ENCODE data around the gene SIX5. TPM values are rescaled to one million over a fixed set of nuclear protein-coding genes. Genes with fewer than 3 reads are reported as not detected.

Gene SIX5
- total and polyA plus RNA-seq, 9 of the 15 experiments (the other 6 are each of a cell fraction or from before 2014, with no cell fraction given), result 1.4 to 17.2 (median 7.4) TPM; not detected in 2

DNA sequence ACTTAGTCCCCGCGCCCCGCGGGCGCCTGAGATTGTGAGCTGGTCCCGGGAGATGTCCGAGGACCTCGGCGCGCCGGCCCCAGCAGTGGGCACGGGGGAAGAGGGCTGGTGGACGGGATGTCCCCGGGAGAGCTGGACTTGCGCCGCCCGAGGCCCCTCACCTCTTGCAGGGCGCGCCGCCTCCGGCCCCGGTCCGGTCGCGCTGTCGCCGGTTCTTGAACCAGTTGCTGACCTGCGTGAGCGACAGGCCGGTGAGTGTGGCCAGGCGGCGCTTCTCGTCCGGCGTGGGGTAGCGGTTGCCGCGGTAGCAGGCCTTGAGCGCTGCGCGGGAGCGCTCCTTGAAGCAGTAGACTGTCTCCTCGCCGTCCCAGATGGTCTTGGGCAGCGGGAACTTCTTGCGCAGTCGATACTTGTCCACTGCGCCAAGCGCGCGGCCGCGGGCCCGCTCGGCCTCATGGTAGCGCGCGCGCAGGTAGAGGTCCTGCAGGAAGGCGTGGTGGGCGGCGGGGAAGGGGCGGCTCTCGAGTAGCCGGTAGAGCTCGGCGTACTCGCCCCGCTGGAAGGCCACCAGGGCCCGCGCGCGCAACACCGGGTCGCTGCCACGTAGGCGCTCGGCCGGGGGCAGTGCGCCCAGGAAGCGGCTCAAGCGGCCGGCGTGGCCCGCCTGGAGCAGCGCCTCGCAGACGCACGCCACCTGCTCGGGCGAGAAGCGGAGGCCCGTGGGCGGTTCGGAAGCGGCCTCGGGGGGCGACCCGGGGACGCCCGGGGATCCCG, 984 bp downstream of the SIX5 start (continued):
- TF ChIP-seq, protein P1, sequence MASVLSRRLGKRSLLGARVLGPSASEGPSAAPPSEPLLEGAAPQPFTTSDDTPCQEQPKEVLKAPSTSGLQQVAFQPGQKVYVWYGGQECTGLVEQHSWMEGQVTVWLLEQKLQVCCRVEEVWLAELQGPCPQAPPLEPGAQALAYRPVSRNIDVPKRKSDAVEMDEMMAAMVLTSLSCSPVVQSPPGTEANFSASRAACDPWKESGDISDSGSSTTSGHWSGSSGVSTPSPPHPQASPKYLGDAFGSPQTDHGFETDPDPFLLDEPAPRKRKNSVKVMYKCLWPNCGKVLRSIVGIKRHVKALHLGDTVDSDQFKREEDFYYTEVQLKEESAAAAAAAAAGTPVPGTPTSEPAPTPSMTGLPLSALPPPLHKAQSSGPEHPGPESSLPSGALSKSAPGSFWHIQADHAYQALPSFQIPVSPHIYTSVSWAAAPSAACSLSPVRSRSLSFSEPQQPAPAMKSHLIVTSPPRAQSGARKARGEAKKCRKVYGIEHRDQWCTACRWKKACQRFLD (CRISPR knock-in tag; IDR thresholded peaks at IDR 0.05), result no peak
- TF ChIP-seq CC2D1A (IDR thresholded peaks at IDR 0.05) (no peak), GTF2A2 (tag; IDR thresholded peaks at IDR 0.05) (no peak), MTA2 (IDR thresholded peaks at IDR 0.05; ENCODE audit: low read depth) (no peak), CREM (IDR thresholded peaks at IDR 0.05; ENCODE audit: low read depth) (no peak), SRF (CRISPR knock-in tag; IDR thresholded peaks at IDR 0.05) (no peak), DPF2 (IDR thresholded peaks at IDR 0.05) (no peak), SAP30 (IDR thresholded peaks at IDR 0.05; ENCODE audit: borderline replicate concordance, insufficient read depth, low read depth, low read length, poor library complexity, severe bottlenecking) (peak; percentile 44), ZNF263 (CRISPR knock-in tag; IDR thresholded peaks at IDR 0.05; ENCODE audit: borderline replicate concordance) (peak; percentile 48; the same call in 1 of the 2 replicates), ZNF586 (CRISPR knock-in tag; conservative IDR thresholded peaks at IDR 0.05) (no peak), ZBTB8A (IDR thresholded peaks at IDR 0.05; ENCODE audit: partially characterized antibody) (no peak), NFIX (CRISPR knock-in tag; IDR thresholded peaks at IDR 0.05; ENCODE audit: low read depth) (no peak), ZNF184 (CRISPR knock-in tag; IDR thresholded peaks at IDR 0.05) (no peak), ZNF217 (CRISPR knock-in tag; IDR thresholded peaks at IDR 0.05) (no peak)
- TF ChIP-seq, protein P2, sequence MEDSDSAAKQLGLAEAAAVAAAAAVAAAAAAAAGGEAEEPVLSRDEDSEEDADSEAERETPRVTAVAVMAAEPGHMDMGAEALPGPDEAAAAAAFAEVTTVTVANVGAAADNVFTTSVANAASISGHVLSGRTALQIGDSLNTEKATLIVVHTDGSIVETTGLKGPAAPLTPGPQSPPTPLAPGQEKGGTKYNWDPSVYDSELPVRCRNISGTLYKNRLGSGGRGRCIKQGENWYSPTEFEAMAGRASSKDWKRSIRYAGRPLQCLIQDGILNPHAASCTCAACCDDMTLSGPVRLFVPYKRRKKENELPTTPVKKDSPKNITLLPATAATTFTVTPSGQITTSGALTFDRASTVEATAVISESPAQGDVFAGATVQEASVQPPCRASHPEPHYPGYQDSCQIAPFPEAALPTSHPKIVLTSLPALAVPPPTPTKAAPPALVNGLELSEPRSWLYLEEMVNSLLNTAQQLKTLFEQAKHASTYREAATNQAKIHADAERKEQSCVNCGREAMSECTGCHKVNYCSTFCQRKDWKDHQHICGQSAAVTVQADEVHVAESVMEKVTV (CRISPR knock-in tag; IDR thresholded peaks at IDR 0.05), result no peak
- TF ChIP-seq, protein P3, sequence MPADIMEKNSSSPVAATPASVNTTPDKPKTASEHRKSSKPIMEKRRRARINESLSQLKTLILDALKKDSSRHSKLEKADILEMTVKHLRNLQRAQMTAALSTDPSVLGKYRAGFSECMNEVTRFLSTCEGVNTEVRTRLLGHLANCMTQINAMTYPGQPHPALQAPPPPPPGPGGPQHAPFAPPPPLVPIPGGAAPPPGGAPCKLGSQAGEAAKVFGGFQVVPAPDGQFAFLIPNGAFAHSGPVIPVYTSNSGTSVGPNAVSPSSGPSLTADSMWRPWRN (IDR thresholded peaks at IDR 0.05; ENCODE audit: low read depth), result no peak
- TF ChIP-seq, protein P4, sequence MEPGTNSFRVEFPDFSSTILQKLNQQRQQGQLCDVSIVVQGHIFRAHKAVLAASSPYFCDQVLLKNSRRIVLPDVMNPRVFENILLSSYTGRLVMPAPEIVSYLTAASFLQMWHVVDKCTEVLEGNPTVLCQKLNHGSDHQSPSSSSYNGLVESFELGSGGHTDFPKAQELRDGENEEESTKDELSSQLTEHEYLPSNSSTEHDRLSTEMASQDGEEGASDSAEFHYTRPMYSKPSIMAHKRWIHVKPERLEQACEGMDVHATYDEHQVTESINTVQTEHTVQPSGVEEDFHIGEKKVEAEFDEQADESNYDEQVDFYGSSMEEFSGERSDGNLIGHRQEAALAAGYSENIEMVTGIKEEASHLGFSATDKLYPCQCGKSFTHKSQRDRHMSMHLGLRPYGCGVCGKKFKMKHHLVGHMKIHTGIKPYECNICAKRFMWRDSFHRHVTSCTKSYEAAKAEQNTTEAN (CRISPR knock-in tag; IDR thresholded peaks at IDR 0.05), result no peak
- TF ChIP-seq, protein P5, sequence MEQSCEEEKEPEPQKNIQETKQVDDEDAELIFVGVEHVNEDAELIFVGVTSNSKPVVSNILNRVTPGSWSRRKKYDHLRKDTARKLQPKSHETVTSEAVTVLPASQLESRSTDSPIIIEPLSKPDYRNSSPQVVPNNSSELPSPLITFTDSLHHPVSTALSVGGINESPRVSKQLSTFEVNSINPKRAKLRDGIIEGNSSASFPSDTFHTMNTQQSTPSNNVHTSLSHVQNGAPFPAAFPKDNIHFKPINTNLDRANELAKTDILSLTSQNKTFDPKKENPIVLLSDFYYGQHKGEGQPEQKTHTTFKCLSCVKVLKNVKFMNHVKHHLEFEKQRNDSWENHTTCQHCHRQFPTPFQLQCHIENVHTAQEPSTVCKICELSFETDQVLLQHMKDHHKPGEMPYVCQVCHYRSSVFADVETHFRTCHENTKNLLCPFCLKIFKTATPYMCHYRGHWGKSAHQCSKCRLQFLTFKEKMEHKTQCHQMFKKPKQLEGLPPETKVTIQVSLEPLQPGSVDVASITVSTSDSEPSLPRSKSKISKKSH (CRISPR knock-in tag; IDR thresholded peaks at IDR 0.05), result no peak
- TF ChIP-seq, protein P6, sequence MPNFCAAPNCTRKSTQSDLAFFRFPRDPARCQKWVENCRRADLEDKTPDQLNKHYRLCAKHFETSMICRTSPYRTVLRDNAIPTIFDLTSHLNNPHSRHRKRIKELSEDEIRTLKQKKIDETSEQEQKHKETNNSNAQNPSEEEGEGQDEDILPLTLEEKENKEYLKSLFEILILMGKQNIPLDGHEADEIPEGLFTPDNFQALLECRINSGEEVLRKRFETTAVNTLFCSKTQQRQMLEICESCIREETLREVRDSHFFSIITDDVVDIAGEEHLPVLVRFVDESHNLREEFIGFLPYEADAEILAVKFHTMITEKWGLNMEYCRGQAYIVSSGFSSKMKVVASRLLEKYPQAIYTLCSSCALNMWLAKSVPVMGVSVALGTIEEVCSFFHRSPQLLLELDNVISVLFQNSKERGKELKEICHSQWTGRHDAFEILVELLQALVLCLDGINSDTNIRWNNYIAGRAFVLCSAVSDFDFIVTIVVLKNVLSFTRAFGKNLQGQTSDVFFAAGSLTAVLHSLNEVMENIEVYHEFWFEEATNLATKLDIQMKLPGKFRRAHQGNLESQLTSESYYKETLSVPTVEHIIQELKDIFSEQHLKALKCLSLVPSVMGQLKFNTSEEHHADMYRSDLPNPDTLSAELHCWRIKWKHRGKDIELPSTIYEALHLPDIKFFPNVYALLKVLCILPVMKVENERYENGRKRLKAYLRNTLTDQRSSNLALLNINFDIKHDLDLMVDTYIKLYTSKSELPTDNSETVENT (CRISPR knock-in tag; IDR thresholded peaks at IDR 0.05), result no peak; the same call in 1 of the 2 replicates
